ENCODE results near the gene TMEM134.
"Not testable (repeated sequence)": the region's sequence is repeated elsewhere in the genome, so short reads cannot be mapped to it uniquely, and the experiment has no call there.

The TMEM134 gene

DNA sequence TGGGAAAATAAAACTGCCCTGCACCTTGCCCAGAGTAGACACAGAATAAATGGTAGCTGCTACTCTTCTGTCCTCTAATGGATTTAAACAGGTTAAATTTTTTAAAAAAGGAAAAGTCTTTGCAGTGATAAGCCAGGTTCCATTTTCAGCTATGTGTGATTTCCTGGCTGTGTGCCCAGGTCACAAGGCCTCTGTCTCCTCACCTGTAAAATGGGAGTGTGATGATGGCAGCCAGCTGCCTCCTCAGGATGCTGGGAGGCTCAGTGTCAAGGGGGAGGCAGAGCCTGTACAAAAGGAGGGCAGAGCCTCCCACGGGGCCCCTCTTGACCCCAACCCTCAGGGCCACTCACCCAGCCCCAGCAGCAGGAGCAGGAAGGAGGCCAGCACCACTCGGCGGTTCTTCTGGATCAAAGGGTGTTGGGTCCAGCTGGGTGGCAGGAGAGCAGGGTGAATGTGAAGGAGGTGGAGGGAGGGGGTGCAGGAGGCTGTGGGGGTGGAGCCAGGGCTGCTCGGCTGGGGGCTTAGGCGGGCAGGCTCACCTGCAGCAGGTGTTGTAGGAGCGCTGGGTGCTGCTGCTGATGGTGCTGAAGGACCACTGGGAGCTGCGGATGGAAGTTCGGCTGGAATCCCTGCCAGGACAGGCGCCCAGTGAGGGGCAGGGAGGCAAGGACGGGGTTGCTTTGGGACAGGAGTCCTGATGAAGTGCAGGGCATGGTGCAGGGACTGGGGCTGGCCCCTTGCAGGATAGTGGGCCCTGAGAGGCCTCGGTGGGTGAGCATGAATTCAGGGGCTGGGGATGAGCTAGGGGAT is 1.9 kb downstream of the TMEM134 start:
- TF ChIP-seq, protein P1, sequence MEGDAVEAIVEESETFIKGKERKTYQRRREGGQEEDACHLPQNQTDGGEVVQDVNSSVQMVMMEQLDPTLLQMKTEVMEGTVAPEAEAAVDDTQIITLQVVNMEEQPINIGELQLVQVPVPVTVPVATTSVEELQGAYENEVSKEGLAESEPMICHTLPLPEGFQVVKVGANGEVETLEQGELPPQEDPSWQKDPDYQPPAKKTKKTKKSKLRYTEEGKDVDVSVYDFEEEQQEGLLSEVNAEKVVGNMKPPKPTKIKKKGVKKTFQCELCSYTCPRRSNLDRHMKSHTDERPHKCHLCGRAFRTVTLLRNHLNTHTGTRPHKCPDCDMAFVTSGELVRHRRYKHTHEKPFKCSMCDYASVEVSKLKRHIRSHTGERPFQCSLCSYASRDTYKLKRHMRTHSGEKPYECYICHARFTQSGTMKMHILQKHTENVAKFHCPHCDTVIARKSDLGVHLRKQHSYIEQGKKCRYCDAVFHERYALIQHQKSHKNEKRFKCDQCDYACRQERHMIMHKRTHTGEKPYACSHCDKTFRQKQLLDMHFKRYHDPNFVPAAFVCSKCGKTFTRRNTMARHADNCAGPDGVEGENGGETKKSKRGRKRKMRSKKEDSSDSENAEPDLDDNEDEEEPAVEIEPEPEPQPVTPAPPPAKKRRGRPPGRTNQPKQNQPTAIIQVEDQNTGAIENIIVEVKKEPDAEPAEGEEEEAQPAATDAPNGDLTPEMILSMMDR (IDR thresholded peaks at IDR 0.05; ENCODE audit: insufficient read depth, missing control alignments) = no peak
- no peak for DNase-seq (ENCODE audit: insufficient read length, low spot score)
- FAIRE-seq = no peak

DNA sequence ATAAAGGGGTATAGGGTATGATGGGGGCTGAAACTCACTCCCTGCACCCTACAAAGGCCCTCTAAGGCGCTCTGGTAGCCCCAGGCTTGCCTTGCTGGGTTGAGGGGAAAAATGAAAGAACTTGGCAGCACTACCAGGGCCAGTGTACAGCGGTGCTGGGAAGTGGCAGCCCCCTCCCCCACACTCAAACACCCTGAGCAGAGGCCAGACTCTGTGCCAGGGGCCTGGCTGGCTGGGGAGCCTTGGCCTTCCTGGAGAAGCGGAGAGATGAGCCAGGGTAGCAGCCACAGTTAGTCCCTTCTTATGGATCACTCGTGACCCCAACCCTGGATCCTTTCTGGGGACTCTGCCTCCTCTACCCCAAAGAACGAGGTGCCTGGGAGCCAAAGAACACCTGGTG is 2.7 kb downstream of the TMEM134 start:
- FAIRE-seq (no peak), DNase-seq (ENCODE audit: insufficient read length, low spot score) (no peak)
- TF ChIP-seq, protein P1 (IDR thresholded peaks at IDR 0.05; ENCODE audit: insufficient read depth, missing control alignments) = no peak

DNA sequence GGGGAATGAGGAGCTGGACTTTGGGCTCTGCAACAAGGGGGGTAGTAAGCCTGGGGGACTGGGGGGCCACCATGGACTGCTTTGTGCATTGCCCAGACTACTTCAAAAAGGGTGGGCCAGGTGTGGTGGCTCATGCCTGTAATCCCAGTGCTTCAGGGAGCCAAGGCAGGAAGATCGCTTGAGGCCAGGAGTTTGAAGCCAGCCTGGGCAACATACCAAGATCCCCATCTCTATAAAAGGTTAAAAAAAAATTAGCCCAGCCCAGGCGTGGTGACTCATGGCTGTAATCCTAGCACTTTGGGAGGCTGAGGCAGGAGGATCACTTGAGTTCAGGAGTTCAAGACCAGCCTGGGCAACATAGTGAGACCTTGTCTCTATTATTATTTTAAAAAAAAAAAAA is 3.5 kb downstream of the TMEM134 start:
- DNase-seq (ENCODE audit: insufficient read length, low spot score); FAIRE-seq: not testable (repeated sequence)

DNA sequence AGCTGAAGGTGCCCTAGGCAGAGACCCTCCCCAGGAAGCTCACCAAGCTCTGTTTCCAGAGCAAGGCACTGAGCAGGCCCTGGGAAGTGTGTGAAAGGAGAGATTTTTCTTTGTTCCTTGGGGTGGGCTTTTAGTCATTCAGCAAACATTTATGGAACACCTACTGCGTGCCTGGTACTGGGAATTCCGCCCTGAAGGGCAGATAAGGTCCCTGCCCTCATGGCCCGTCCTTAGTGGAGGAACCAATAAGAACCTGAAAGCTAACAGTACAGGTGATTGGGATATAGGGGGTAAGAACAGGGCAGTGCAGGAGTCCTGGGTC is 3.9 kb downstream of the TMEM134 start:
- FAIRE-seq (no peak), DNase-seq (ENCODE audit: insufficient read length, low spot score) (no peak)
- TF ChIP-seq, protein P1 (IDR thresholded peaks at IDR 0.05; ENCODE audit: insufficient read depth, missing control alignments) = no peak

DNA sequence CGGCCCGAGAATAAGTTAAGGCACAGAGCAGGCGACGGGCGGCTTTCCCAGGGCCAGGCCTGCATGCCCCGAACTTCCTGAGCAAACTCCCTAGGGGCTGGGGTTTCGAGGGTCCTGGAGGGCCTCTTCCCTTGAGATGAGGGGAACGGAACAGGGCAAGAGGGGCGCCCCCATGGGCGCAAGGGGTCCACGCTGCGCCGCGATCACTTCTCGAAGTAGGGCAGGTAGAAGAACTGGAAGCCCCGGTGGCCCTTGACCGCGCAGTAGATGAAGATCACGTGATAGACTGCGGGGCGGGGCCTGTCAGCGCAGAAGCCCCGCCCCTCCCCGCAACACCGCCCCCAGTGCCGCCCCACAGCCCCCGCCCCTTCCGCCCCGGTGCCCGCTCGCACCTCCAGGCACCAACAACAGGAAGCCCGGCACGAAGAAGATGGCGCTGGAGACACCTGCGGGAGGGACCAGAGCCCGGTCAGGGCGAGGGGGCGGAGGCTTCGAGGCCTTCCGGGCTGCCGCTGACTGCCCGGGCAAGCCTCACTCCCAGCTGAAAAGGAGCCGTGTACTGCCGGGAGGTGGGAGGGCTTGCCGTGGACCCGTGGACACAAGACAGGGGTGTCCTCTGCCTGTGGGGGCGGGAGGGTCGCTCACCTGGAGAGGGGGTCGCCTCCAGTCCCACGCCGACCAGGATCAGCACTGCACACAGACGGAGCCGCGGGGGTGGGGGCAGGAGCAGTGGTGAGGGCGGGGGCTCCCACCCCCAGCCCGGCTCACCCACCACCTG is 4.5 kb downstream of the TMEM134 start:
- FAIRE-seq (no peak), DNase-seq (ENCODE audit: insufficient read length, low spot score) (no peak)
- TF ChIP-seq, protein P1 (IDR thresholded peaks at IDR 0.05; ENCODE audit: insufficient read depth, missing control alignments) = no peak

DNA sequence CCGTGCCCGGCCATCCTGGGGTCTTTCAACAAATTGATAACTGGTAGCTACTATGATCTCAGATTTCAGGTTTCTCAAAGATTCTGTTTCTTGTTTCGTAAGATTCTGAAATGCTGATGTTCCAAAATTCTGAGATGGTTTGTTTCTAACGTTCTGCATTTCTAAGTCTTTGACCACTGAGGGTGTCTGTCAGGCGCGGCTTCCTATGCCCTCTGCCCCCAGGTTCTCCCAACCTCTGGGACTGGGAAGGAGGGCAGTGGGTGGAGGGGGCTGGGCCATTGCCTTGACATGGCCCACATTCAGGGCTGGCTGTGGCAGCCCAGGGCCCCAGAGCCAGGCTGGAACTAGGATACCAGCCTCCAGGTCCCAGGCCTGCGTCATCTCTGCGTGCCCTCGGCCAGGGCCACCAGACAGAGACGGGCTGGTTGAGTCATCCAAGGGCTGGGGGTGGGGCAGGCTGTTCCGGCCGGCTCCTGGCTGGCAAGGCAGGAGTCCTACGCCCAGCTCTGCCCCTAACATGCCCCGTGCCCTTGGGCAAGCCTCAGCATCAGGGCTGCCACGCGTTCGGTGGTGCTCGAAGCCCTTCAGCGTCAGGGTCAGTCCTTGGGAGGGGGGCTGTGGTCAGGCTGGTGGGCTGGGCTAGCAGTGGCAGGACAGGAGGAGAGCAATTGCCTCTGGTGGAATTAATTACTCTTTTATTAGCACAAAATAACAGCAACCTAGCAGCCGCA is 5.2 kb downstream of the TMEM134 start:
- TF ChIP-seq, protein P1 (IDR thresholded peaks at IDR 0.05; ENCODE audit: insufficient read depth, missing control alignments) = no peak
- no peak for FAIRE-seq
- DNase-seq (ENCODE audit: insufficient read length, low spot score) = no peak

DNA sequence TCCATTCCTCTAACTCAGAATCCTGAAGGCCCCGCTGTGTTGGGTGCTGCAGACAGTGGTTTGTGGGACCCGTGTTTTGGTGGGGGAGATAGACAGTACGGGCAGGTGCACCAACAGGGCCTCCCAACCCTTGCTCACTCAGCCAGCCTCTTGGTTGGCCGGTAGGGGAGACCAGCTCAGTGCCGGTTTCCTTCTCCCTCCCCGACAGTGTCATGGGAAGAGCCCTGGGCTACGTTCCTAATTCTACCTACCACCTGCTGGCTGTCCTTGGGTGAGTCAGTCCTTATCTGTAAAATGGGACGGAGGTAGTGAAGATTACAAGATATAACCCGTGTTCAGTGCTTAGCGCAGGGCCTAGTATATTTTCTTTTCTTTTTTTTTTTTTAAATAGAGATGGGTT is 5.9 kb downstream of the TMEM134 start:
- no peak for FAIRE-seq

More for the DNA sequence above, 5.9 kb downstream of the TMEM134 start:
- DNase-seq (ENCODE audit: insufficient read length, low spot score) = no peak
- TF ChIP-seq, protein P1 (IDR thresholded peaks at IDR 0.05; ENCODE audit: insufficient read depth, missing control alignments) = no peak

All from D721Med (cell line).